ENCODE measurements around the gene HOXA10. TPM values are rescaled to one million over a fixed set of nuclear protein-coding genes. Genes with fewer than 3 reads are reported as not detected.

HOXA10 gene
- total RNA-seq, 1 experiment from 2014 or later: 19.6 TPM

GRCh38 chr7:27198138-27198841 is 24.2 kb upstream of the HOXA10 start:
- DNase-seq (ENCODE audit: low read depth, low spot score) (no peak), ATAC-seq (no peak)
- Histone ChIP-seq H3K4me2 (ENCODE audit: low read length) (peak overlapping the region; percentile 95), H3K27me3 (ENCODE audit: insufficient read depth, low read length) (no peaks in the 10 kb centered on the region), H3K9me2 (ENCODE audit: insufficient read depth) (no peaks in the 10 kb centered on the region), H3K27ac (ENCODE audit: low read depth, low read length) (no peak overlapping the region), H3K9me3 (ENCODE audit: control insufficient read depth in 1 of 2, insufficient read depth in 1 of 2, low read depth in 1 of 2, low read length in 2 of 2) (no peaks in the 10 kb centered on the region), H3K9ac (ENCODE audit: low read length) (peak overlapping the region; percentile 71; the same call in 1 of the 2 replicates), H3K4me1 (ENCODE audit: control insufficient read depth in 1 of 2, insufficient read depth in 2 of 2, low read length in 2 of 2) (peaks cover 0 to 24% of the 10 kb centered on the region in 2 experiments; a peak in 3 of 4 replicates), H2AFZ (ENCODE audit: low read depth, low read length, poor library complexity, severe bottlenecking) (no peak overlapping the region), H3K79me2 (ENCODE audit: insufficient read depth, low read length) (no peaks in the 10 kb centered on the region), H3K4me3 (replicated peaks in 1 of 2; ENCODE audit: low read depth in 1 of 2, low read length in 2 of 2) (peak overlapping the region; percentile 64 to 73), H4K20me1 (ENCODE audit: insufficient read depth) (no peaks in the 10 kb centered on the region), H3K36me3 (ENCODE audit: control insufficient read depth in 1 of 2, insufficient read depth in 2 of 2, low read length in 2 of 2) (no peaks in the 10 kb centered on the region)
- CTCF ChIA-PET: interaction anchor here (1.0 to 2.6 kb wide), 4 partner anchors 19 to 896 kb away, joined by 3 to 11 read pairs (median 3); no protein-coding TSS in a partner anchor
- intact Hi-C loops (cut with micrococcal nuclease): loop anchor here (5.0 to 10.0 kb wide), 3 partner anchors 547 to 1427 kb away; partner anchors contain the start of gene TAX1BP1
- RAD21 ChIA-PET (ENCODE audit: low non-redundant PET in 1 of 2, low total read pairs in 2 of 2, uncharacterized antibody in 2 of 2, unreplicated experiment in 2 of 2): interaction anchor here in 1 of 2 experiments (1.3 kb wide), 1 partner anchor 723 kb away, joined by 4 read pairs; no protein-coding TSS in a partner anchor
- POLR2A ChIA-PET: no interaction called here
- BruUV-seq (replicated peaks): no TSS peak
- TF ChIP-seq EZH2 (IDR thresholded peaks at IDR 0.05) (no peak), TCF7L2 (IDR thresholded peaks at IDR 0.05; ENCODE audit: borderline replicate concordance, extremely low read depth, insufficient read depth, insufficient read length) (no peak), JUND (IDR thresholded peaks at IDR 0.05) (no peak), POLR2AphosphoS5 (IDR thresholded peaks at IDR 0.05; ENCODE audit: low read depth, low read length) (no peak), SRF (IDR thresholded peaks at IDR 0.05; ENCODE audit: low read depth) (no peak), ZBTB33 (IDR thresholded peaks at IDR 0.05; ENCODE audit: extremely low read depth, insufficient replicate concordance, low read length) (no peak), ZNF274 (IDR thresholded peaks at IDR 0.05; ENCODE audit: low read depth, low read length) (no peak), SIN3A (IDR thresholded peaks at IDR 0.05; ENCODE audit: low read depth) (no peak), RAD21 (IDR thresholded peaks at IDR 0.05; ENCODE audit: low read depth) (no peak), REST (IDR thresholded peaks at IDR 0.05; ENCODE audit: low read depth) (no peak), EZH2phosphoT487 (IDR thresholded peaks at IDR 0.05; ENCODE audit: borderline replicate concordance) (no peak), ATF3 (IDR thresholded peaks at IDR 0.05) (no peak), ELF1 (IDR thresholded peaks at IDR 0.05; ENCODE audit: borderline replicate concordance, low read depth) (no peak), ZFX (IDR thresholded peaks at IDR 0.05) (no peak), CEBPB (IDR thresholded peaks at IDR 0.05; ENCODE audit: low read depth) (no peak), MAX (IDR thresholded peaks at IDR 0.05) (no peak), CTCF (IDR thresholded peaks at IDR 0.05 in 2 of 3, conservative IDR thresholded peaks at IDR 0.05 in 1 of 3; ENCODE audit: borderline replicate concordance in 1 of 3, insufficient read depth in 1 of 3, low read depth in 2 of 3, low read length in 2 of 3) (no peak), CBX3 (IDR thresholded peaks at IDR 0.05; ENCODE audit: low read depth) (no peak), YY1 (IDR thresholded peaks at IDR 0.05; ENCODE audit: extremely low read depth, insufficient replicate concordance, low read depth, low read length) (no peak)
